HepG2 (cell line): ENCODE results near the gene DCDC2C. TPM values are rescaled to one million over a fixed set of nuclear protein-coding genes. Genes with fewer than 3 reads are reported as not detected.
A peak's percentile ranks its signal among the peaks of the same experiment; 100 is the strongest.
"Not testable (repeated sequence)": the region's sequence is repeated elsewhere in the genome, so short reads cannot be mapped to it uniquely, and the experiment has no call there.

Experiments
- ATAC-seq: fragments of 200-7000 bp; cut with Tn5 transposase; 3 replicates; pipeline ENCODE4 v1.9.1; 2020; ENCODE audit warnings: mild to moderate bottlenecking, moderate library complexity
- BruUV-seq: library from RNA; stranded (reverse); fragments of 400-500 nt; replicated peaks from 2 replicates; lab custom pipeline; 2021; lab: Mats Ljungman, UMichigan
- CTCF ChIA-PET: fragments of 300-600 bp; formaldehyde crosslinking; extraction: SDS; loops from one replicate; lab custom pipeline; 2021; ENCODE audit warnings: low total read pairs, inconsistent platforms, low intra/inter-chr PET ratio; lab: Yijun Ruan, JAX
- POLR2A ChIA-PET: fragments of 350-600 bp; sonication (Branson Sonifier 250); formaldehyde crosslinking; loops from one replicate; lab custom pipeline; 2020; ENCODE audit warnings: antibody characterized with exemption, inconsistent platforms; lab: Yijun Ruan, JAX
- DNase-seq: peaks from one replicate; pipeline ENCODE4 v3.0.0-alpha.2; 2015; ENCODE audit warnings: low spot score
- FAIRE-seq: peaks from 3 replicates; lab custom pipeline; 2011; peaks lifted over from hg19 to GRCh38; lab: Jason Lieb, UNC
- H2AFZ ChIP-seq: one replicate; pipeline ENCODE4 v1.6.1; 2011; ENCODE audit warnings: low read length, inconsistent platforms
- H3K27ac ChIP-seq: fragments of 300-600 bp; 3 replicates; pipeline ENCODE4 v1.8.0; 2011; ENCODE audit warnings: mixed run types, mild to moderate bottlenecking, mixed read lengths, low read length, inconsistent platforms; ENCODE audit not compliant: insufficient read depth; ENCODE audit errors: extremely low read length
- H3K27me3 ChIP-seq, 2 experiments: fragments of 200-600 bp in 1 of 2; 2 replicates in 1 of 2; 3 replicates in 1 of 2; pipeline versions ENCODE4 v1.6.0 to v1.8.0; 2011; ENCODE audit warnings: low read length in 2 of 2, mild to moderate bottlenecking in 2 of 2, moderate library complexity in 2 of 2, inconsistent platforms in 1 of 2; ENCODE audit not compliant: insufficient read depth in 2 of 2, control insufficient read depth in 1 of 2
- H3K36me3 ChIP-seq, 2 experiments: fragments of 200-600 bp in 1 of 2; replicated peaks in 1 of 2; 2 replicates in 1 of 2; 3 replicates in 1 of 2; pipeline versions ENCODE4 v1.5.1 to v1.8.0; 2011; ENCODE audit warnings: low read length in 2 of 2, inconsistent platforms in 1 of 2; ENCODE audit not compliant: insufficient read depth in 2 of 2, control insufficient read depth in 1 of 2
- H3K4me1 ChIP-seq: 2 replicates; pipeline ENCODE4 v1.5.1; 2012; ENCODE audit warnings: low read length, inconsistent platforms; ENCODE audit not compliant: insufficient read depth
- H3K4me2 ChIP-seq: 2 replicates; pipeline ENCODE4 v1.6.0; 2011; ENCODE audit warnings: low read depth, low read length, inconsistent platforms
- H3K4me3 ChIP-seq, 3 experiments: fragments of 200-600 bp in 1 of 3; sonication (generic), shearing (Covaris generic) in 1 of 3; replicated peaks in 1 of 3; 2 replicates each; pipeline ENCODE4 v1.5.1; 2011 to 2016; ENCODE audit warnings: low read length in 3 of 3, inconsistent platforms in 2 of 3, low read depth in 2 of 3, mild to moderate bottlenecking in 2 of 3, control low read depth in 1 of 3, mixed read lengths in 1 of 3; ENCODE audit not compliant: insufficient read depth in 1 of 3
- H3K79me2 ChIP-seq: one replicate; pipeline ENCODE4 v1.6.1; 2011; ENCODE audit warnings: low read length, inconsistent platforms; ENCODE audit not compliant: insufficient read depth
- H3K9ac ChIP-seq: 2 replicates; pipeline ENCODE4 v1.6.0; 2011; ENCODE audit warnings: mild to moderate bottlenecking, low read depth, low read length, inconsistent platforms; ENCODE audit not compliant: insufficient read depth
- H3K9me3 ChIP-seq: 2 replicates; pipeline ENCODE4 v1.5.1; 2012; ENCODE audit warnings: mild to moderate bottlenecking, low read length
- H4K20me1 ChIP-seq: 2 replicates; pipeline ENCODE4 v1.6.0; 2011; ENCODE audit warnings: inconsistent platforms, mild to moderate bottlenecking, low read length, moderate library complexity; ENCODE audit not compliant: insufficient read depth
- ETS1 ChIP-seq: sonication (generic); formaldehyde crosslinking; IDR thresholded peaks from 2 replicates; pipeline ENCODE4 v1.4.0; 2020; ENCODE audit warnings: missing genetic modification reagents
- FOSL2 ChIP-seq: sonication (generic); formaldehyde crosslinking; IDR thresholded peaks from 2 replicates; pipeline ENCODE4 v1.4.0; 2020; ENCODE audit warnings: missing genetic modification reagents
- MNT ChIP-seq: fragments of 450-650 bp; IDR thresholded peaks from 2 replicates; pipeline ENCODE4 v1.6.1; 2016
- MTA1 ChIP-seq: sonication (generic); formaldehyde crosslinking; IDR thresholded peaks from 2 replicates; pipeline ENCODE4 v1.4.0; 2020; ENCODE audit warnings: missing genetic modification reagents, mild to moderate bottlenecking, borderline replicate concordance
- ZNF460 ChIP-seq: sonication (generic); formaldehyde crosslinking; IDR thresholded peaks from 2 replicates; pipeline ENCODE4 v1.5.1; 2020; ENCODE audit warnings: missing genetic modification reagents, mild to moderate bottlenecking, borderline replicate concordance
- ZNF816 ChIP-seq: sonication (generic); formaldehyde crosslinking; IDR thresholded peaks from 2 replicates; pipeline ENCODE4 v1.8.0; 2022; ENCODE audit warnings: missing genetic modification reagents, mild to moderate bottlenecking, borderline replicate concordance
- WGBS: methylation state at CpG from one replicate; pipeline ENCODE4 v1.1.6; 2017; ENCODE audit warnings: low lambda C conversion rate; 5-methylcytosine and 5-hydroxymethylcytosine counted together
- in situ Hi-C: cut with HindIII; loops from 2 replicates; pipeline ENCODE4 v1.10.0; 2017; ENCODE audit warnings: low pct_unique_long_range_greater_than_20kb; ENCODE audit not compliant: extremely low pct_ligation_motif_present
- intact Hi-C: fragments of 100-400 bp; cut with micrococcal nuclease; formaldehyde crosslinking; loops from one replicate; pipeline ENCODE4 v1.10.0; 2022; ENCODE audit not compliant: unreplicated experiment
- polyA plus RNA-seq, 8 experiments: library from polyadenylated mRNA; depleted of rRNA in 3 of 8; stranded (reverse) in 7 of 8; unstranded in 1 of 8; fragments of >200 nt; fragmentation: Illumina TruSeq in 4 of 8; extraction: Trizol in 4 of 8; gene quantifications; 2 replicates each; pipeline versions ENCODE4 v1.2.1 to v1.2.3, GENCODE V29; 2011 to 2016; ENCODE audit warnings: low read depth in 4 of 8, missing spikeins in 1 of 8, mixed read lengths in 1 of 8; ENCODE audit not compliant: insufficient read depth in 1 of 8
- total RNA-seq, 5 experiments: library from RNA; depleted of rRNA; stranded (reverse); fragments of >200 nt; fragmentation: Illumina TruSeq; extraction: Trizol; gene quantifications; 2 replicates each; pipeline ENCODE4 v1.2.3, GENCODE V29; 2016; ENCODE audit warnings: low read depth in 1 of 5
- TF ChIP-seq, protein P1 (sequence below): IDR thresholded peaks from 2 replicates; pipeline ENCODE4 v1.6.1; 2016; ENCODE audit warnings: low read depth

DCDC2C gene
- total and polyA plus RNA-seq, 2 of the 13 experiments (the other 11 are each of a cell fraction or from before 2014, with no cell fraction given), result not detected

GRCh38 chr2:3659447-3660432 is 43.6 kb upstream of the DCDC2C start (continued):
- TF ChIP-seq ETS1 (peak; percentile 42; the same call in 1 of the 2 replicates), ZNF816 (no peak), ZNF460 (no peak), MTA1 (CRISPR knock-in tag) (peak; percentile 58; the same call in 1 of the 2 replicates), MNT (peak; percentile 24; the same call in 1 of the 2 replicates)
- TF ChIP-seq, all 625 proteins: peak for 122

- peak; percentile 55 for TF ChIP-seq FOSL2 (CRISPR knock-in tag)
- TF ChIP-seq, protein P1, sequence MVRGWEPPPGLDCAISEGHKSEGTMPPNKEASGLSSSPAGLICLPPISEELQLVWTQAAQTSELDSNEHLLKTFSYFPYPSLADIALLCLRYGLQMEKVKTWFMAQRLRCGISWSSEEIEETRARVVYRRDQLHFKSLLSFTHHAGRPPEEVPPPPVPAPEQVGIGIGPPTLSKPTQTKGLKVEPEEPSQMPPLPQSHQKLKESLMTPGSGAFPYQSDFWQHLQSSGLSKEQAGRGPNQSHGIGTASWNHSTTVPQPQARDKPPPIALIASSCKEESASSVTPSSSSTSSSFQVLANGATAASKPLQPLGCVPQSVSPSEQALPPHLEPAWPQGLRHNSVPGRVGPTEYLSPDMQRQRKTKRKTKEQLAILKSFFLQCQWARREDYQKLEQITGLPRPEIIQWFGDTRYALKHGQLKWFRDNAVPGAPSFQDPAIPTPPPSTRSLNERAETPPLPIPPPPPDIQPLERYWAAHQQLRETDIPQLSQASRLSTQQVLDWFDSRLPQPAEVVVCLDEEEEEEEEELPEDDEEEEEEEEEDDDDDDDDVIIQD (CRISPR knock-in tag), result peak; percentile 86; the same call in 1 of the 2 replicates
- TF ChIP-seq, all 625 proteins: peak for 2; not testable (repeated sequence) for 623
- CTCF ChIA-PET, H3K4me2 ChIP-seq, H4K20me1 ChIP-seq, H3K27ac ChIP-seq, H3K27me3 ChIP-seq, H3K4me3 ChIP-seq, POLR2A ChIA-PET, H3K9ac ChIP-seq, intact Hi-C loops, H3K79me2 ChIP-seq, H2AFZ ChIP-seq, ATAC-seq, H3K9me3 ChIP-seq, in situ Hi-C loops, DNase-seq, FAIRE-seq, H3K36me3 ChIP-seq, BruUV-seq: not testable (repeated sequence)
- peaks cover 64% of the 10 kb centered on the region for H3K4me1 ChIP-seq
- 68% methylated on average over 7 of the region's 7 CpGs for WGBS
Observed at GRCh38 chr2:3660640-3661039, 42.7 kb upstream of the DCDC2C start.
